SK-N-SH treated with all-trans-retinoic acid at 6 μM for 48 hours (cell line): ENCODE results near the gene RGPD3.
"Not testable (repeated sequence)": the region's sequence is repeated elsewhere in the genome, so short reads cannot be mapped to it uniquely, and the experiment has no call there.

Experiments
- ARNTL ChIP-seq: fragments of 450-650 bp; formaldehyde crosslinking; IDR thresholded peaks from 2 replicates; pipeline ENCODE4 v1.5.0; 2020; ENCODE audit warnings: low read depth, mild to moderate bottlenecking, moderate library complexity, borderline replicate concordance
- CREB5 ChIP-seq: fragments of 250-450 bp; sonication (Bioruptor Pico); IDR thresholded peaks from 2 replicates; pipeline ENCODE4 v1.5.1; 2020; ENCODE audit warnings: low read depth, mild to moderate bottlenecking, moderate library complexity
- CSRNP3 ChIP-seq: fragments of 250-450 bp; sonication (Bioruptor Pico); IDR thresholded peaks from 2 replicates; pipeline ENCODE4 v1.5.1; 2021; ENCODE audit warnings: mild to moderate bottlenecking, moderate library complexity
- PPARA ChIP-seq: fragments of 250-450 bp; sonication (Bioruptor Pico); IDR thresholded peaks from 2 replicates; pipeline ENCODE4 v1.5.0; 2020; ENCODE audit warnings: mild to moderate bottlenecking, borderline replicate concordance
- RARB ChIP-seq: fragments of 250-450 bp; sonication (Bioruptor Pico); IDR thresholded peaks from 2 replicates; pipeline ENCODE4 v1.8.0; 2021; ENCODE audit warnings: mild to moderate bottlenecking, moderate library complexity

- not testable (repeated sequence) for TF ChIP-seq CSRNP3 (CRISPR knock-in tag); RARB (CRISPR knock-in tag); ARNTL; CREB5; PPARA (CRISPR knock-in tag)
These were observed 9.4 kb upstream of the RGPD3 start for GRCh38 chr2:106477647-106478046.
